ENCODE data around the gene ELFN1. TPM values are rescaled to one million over a fixed set of nuclear protein-coding genes. Genes with fewer than 3 reads are reported as not detected.
A peak's percentile ranks its signal among the peaks of the same experiment; 100 is the strongest.

ELFN1 gene
- total and polyA plus RNA-seq, 9 of the 15 experiments (the other 6 are each of a cell fraction or from before 2014, with no cell fraction given), result 0.04 to 0.64 (median 0.18) TPM; not detected in 2

GRCh38 chr7:1697499-1698125 is 27.5 kb downstream of the ELFN1 start (continued):
- TF ChIP-seq, protein P1, sequence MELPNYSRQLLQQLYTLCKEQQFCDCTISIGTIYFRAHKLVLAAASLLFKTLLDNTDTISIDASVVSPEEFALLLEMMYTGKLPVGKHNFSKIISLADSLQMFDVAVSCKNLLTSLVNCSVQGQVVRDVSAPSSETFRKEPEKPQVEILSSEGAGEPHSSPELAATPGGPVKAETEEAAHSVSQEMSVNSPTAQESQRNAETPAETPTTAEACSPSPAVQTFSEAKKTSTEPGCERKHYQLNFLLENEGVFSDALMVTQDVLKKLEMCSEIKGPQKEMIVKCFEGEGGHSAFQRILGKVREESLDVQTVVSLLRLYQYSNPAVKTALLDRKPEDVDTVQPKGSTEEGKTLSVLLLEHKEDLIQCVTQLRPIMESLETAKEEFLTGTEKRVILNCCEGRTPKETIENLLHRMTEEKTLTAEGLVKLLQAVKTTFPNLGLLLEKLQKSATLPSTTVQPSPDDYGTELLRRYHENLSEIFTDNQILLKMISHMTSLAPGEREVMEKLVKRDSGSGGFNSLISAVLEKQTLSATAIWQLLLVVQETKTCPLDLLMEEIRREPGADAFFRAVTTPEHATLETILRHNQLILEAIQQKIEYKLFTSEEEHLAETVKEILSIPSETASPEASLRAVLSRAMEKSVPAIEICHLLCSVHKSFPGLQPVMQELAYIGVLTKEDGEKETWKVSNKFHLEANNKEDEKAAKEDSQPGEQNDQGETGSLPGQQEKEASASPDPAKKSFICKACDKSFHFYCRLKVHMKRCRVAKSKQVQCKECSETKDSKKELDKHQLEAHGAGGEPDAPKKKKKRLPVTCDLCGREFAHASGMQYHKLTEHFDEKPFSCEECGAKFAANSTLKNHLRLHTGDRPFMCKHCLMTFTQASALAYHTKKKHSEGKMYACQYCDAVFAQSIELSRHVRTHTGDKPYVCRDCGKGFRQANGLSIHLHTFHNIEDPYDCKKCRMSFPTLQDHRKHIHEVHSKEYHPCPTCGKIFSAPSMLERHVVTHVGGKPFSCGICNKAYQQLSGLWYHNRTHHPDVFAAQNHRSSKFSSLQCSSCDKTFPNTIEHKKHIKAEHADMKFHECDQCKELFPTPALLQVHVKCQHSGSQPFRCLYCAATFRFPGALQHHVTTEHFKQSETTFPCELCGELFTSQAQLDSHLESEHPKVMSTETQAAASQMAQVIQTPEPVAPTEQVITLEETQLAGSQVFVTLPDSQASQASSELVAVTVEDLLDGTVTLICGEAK (IDR thresholded peaks at IDR 0.05), result peak; percentile 71
- TF ChIP-seq, protein P1 (CRISPR knock-in tag; IDR thresholded peaks at IDR 0.05), result no peak
- no peak for TF ChIP-seq RBBP5 (IDR thresholded peaks at IDR 0.05; ENCODE audit: borderline replicate concordance, insufficient read depth, low read length, poor library complexity, severe bottlenecking)
- no peak for TF ChIP-seq ARID2 (IDR thresholded peaks at IDR 0.05)
- no peak for TF ChIP-seq SLC30A9 (CRISPR knock-in tag; IDR thresholded peaks at IDR 0.05)
- TF ChIP-seq L3MBTL2 (IDR thresholded peaks at IDR 0.05), result peak; percentile 61; the same call in 1 of the 2 replicates
- TF ChIP-seq HDAC1 (IDR thresholded peaks at IDR 0.05), result no peak
- TF ChIP-seq, protein P2, sequence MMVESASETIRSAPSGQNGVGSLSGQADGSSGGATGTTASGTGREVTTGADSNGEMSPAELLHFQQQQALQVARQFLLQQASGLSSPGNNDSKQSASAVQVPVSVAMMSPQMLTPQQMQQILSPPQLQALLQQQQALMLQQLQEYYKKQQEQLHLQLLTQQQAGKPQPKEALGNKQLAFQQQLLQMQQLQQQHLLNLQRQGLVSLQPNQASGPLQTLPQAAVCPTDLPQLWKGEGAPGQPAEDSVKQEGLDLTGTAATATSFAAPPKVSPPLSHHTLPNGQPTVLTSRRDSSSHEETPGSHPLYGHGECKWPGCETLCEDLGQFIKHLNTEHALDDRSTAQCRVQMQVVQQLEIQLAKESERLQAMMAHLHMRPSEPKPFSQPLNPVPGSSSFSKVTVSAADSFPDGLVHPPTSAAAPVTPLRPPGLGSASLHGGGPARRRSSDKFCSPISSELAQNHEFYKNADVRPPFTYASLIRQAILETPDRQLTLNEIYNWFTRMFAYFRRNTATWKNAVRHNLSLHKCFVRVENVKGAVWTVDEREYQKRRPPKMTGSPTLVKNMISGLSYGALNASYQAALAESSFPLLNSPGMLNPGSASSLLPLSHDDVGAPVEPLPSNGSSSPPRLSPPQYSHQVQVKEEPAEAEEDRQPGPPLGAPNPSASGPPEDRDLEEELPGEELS (CRISPR knock-in tag; IDR thresholded peaks at IDR 0.05; ENCODE audit: borderline replicate concordance), result no peak
- TF ChIP-seq ZNF699 (CRISPR knock-in tag; IDR thresholded peaks at IDR 0.05; ENCODE audit: insufficient replicate concordance), result no peak
- no peak for TF ChIP-seq POLR3A (IDR thresholded peaks at IDR 0.05; ENCODE audit: borderline replicate concordance, extremely low read depth, insufficient read depth, insufficient read length)
- TF ChIP-seq GATAD2A (IDR thresholded peaks at IDR 0.05), result no peak
- TF ChIP-seq PHB (CRISPR knock-in tag; IDR thresholded peaks at IDR 0.05), result no peak
- TF ChIP-seq ZNF165 (CRISPR knock-in tag; IDR thresholded peaks at IDR 0.05; ENCODE audit: borderline replicate concordance), result no peak
- no peak for TF ChIP-seq ZNF24 (IDR thresholded peaks at IDR 0.05)
- no peak for TF ChIP-seq NFIC (IDR thresholded peaks at IDR 0.05)
- TF ChIP-seq ZNF354B (CRISPR knock-in tag; IDR thresholded peaks at IDR 0.05), result no peak
- TF ChIP-seq MCM3 (IDR thresholded peaks at IDR 0.05), result no peak
- TF ChIP-seq, protein P3, sequence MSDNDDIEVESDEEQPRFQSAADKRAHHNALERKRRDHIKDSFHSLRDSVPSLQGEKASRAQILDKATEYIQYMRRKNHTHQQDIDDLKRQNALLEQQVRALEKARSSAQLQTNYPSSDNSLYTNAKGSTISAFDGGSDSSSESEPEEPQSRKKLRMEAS (CRISPR knock-in tag; IDR thresholded peaks at IDR 0.05), result peak; percentile 30; the same call in 1 of the 2 replicates
- no peak for TF ChIP-seq TAF15 (IDR thresholded peaks at IDR 0.05; ENCODE audit: low read depth, low read length)
